ENCODE measurements around the gene MSI2. TPM values are rescaled to one million over a fixed set of nuclear protein-coding genes. Genes with fewer than 3 reads are reported as not detected.

The MSI2 gene
- total RNA-seq, 1 experiment from 2014 or later, result 174 TPM

GRCh38 chr17:57377094-57377493 is 120.8 kb downstream of the MSI2 start:
- POLR2A ChIA-PET, result no interaction called here
- Mint-ChIP-seq H3K27me3 (ENCODE audit: insufficient read depth, unreplicated experiment) (no peaks in the 10 kb centered on the region), H3K36me3 (ENCODE audit: insufficient read depth, unreplicated experiment) (peaks cover 68% of the 10 kb centered on the region), H3K9me3 (ENCODE audit: unreplicated experiment) (peaks cover 6% of the 10 kb centered on the region), H3K4me3 (ENCODE audit: unreplicated experiment) (peak overlapping the region; percentile 42), H3K4me1 (ENCODE audit: low read depth, unreplicated experiment) (peaks cover 42% of the 10 kb centered on the region), H3K27ac (ENCODE audit: unreplicated experiment) (peak overlapping the region; percentile 88)
- Histone ChIP-seq H3K9me3 (peaks cover 10% of the 10 kb centered on the region), H3K4me3 (ENCODE audit: low read depth, low read length) (no peak overlapping the region), H3K27me3 (replicated peaks; ENCODE audit: control insufficient read depth, insufficient read depth, low read length) (no peaks in the 10 kb centered on the region), H3K36me3 (ENCODE audit: control insufficient read depth, insufficient read depth, low read length) (no peaks in the 10 kb centered on the region), H3K4me1 (peaks cover 54% of the 10 kb centered on the region)
- no TSS peak for BruUV-seq (replicated peaks)
- intact Hi-C loops (cut with micrococcal nuclease; ENCODE audit: unreplicated experiment), result no loop called here
- CTCF ChIA-PET, result no interaction called here
- peak; percentile 70 to 72 for DNase-seq
- no peak for TF ChIP-seq CTCF (IDR thresholded peaks at IDR 0.05; ENCODE audit: insufficient read depth in 1 of 2, low read depth in 1 of 2, low read length in 1 of 2, severe bottlenecking in 1 of 2, unreplicated experiment in 1 of 2)

GRCh38 chr17:57379237-57379894 is 123.0 kb downstream of the MSI2 start:
- Histone ChIP-seq H3K4me3 (ENCODE audit: low read depth, low read length) (no peak overlapping the region), H3K36me3 (ENCODE audit: control insufficient read depth, insufficient read depth, low read length) (peaks cover 1% of the 10 kb centered on the region; the same call in 1 of the 2 replicates), H3K4me1 (peaks cover 34% of the 10 kb centered on the region), H3K9me3 (0 out of 2 replicates have a peak, but pooled peaks cover 4% of the 10 kb centered on the region), H3K27me3 (replicated peaks; ENCODE audit: control insufficient read depth, insufficient read depth, low read length) (no peaks in the 10 kb centered on the region)
- DNase-seq, result no peak
- Mint-ChIP-seq H3K27me3 (ENCODE audit: insufficient read depth, unreplicated experiment) (no peaks in the 10 kb centered on the region), H3K4me1 (ENCODE audit: low read depth, unreplicated experiment) (peaks cover 33% of the 10 kb centered on the region), H3K9me3 (ENCODE audit: unreplicated experiment) (peaks cover 2% of the 10 kb centered on the region), H3K4me3 (ENCODE audit: unreplicated experiment) (no peak overlapping the region), H3K36me3 (ENCODE audit: insufficient read depth, unreplicated experiment) (peaks cover 46% of the 10 kb centered on the region), H3K27ac (ENCODE audit: unreplicated experiment) (peak overlapping the region; percentile 25)
- TF ChIP-seq CTCF (IDR thresholded peaks at IDR 0.05; ENCODE audit: insufficient read depth in 1 of 2, low read depth in 1 of 2, low read length in 1 of 2, severe bottlenecking in 1 of 2, unreplicated experiment in 1 of 2), result no peak
- intact Hi-C loops (cut with micrococcal nuclease; ENCODE audit: unreplicated experiment), result no loop called here
- ChIA-PET CTCF (no interaction called here), POLR2A (no interaction called here)
- no TSS peak for BruUV-seq (replicated peaks)

- H3K27me3 Mint-ChIP-seq (ENCODE audit: insufficient read depth, unreplicated experiment), result no peaks in the 10 kb centered on the region
These were observed 123.6 kb downstream of the MSI2 start for GRCh38 chr17:57379895-57380434.

More at GRCh38 chr17:57379895-57380434, 123.6 kb downstream of the MSI2 start:
- H3K9me3 ChIP-seq, result 0 out of 2 replicates have a peak, but pooled peaks cover 4% of the 10 kb centered on the region
- no TSS peak for BruUV-seq (replicated peaks)
- H3K4me1 ChIP-seq, result peaks cover 28% of the 10 kb centered on the region
- H3K27me3 ChIP-seq (replicated peaks; ENCODE audit: control insufficient read depth, insufficient read depth, low read length), result no peaks in the 10 kb centered on the region
- no peak overlapping the region for H3K4me3 Mint-ChIP-seq (ENCODE audit: unreplicated experiment)
- no peak for DNase-seq
- ChIA-PET CTCF (no interaction called here), POLR2A (no interaction called here)
- H3K4me3 ChIP-seq (ENCODE audit: low read depth, low read length), result no peak overlapping the region
- peak overlapping the region; percentile 25 for H3K27ac Mint-ChIP-seq (ENCODE audit: unreplicated experiment)
- no peak for TF ChIP-seq CTCF (IDR thresholded peaks at IDR 0.05; ENCODE audit: insufficient read depth in 1 of 2, low read depth in 1 of 2, low read length in 1 of 2, severe bottlenecking in 1 of 2, unreplicated experiment in 1 of 2)
- peaks cover 8% of the 10 kb centered on the region for H3K9me3 Mint-ChIP-seq (ENCODE audit: unreplicated experiment)
- H3K36me3 Mint-ChIP-seq (ENCODE audit: insufficient read depth, unreplicated experiment), result peaks cover 43% of the 10 kb centered on the region
- H3K4me1 Mint-ChIP-seq (ENCODE audit: low read depth, unreplicated experiment), result peaks cover 29% of the 10 kb centered on the region
- H3K36me3 ChIP-seq (ENCODE audit: control insufficient read depth, insufficient read depth, low read length), result peaks cover 1% of the 10 kb centered on the region; the same call in 1 of the 2 replicates
- intact Hi-C loops (cut with micrococcal nuclease; ENCODE audit: unreplicated experiment), result no loop called here
